OCI-LY7 (cell line): ENCODE data around the gene EFCAB5.

Source experiments
- CTCF ChIP-seq: fragments of 200-600 bp; sonication (generic); conservative IDR thresholded peaks from 2 replicates; pipeline ENCODE4 v1.5.1; 2014; ENCODE audit warnings: mild to moderate bottlenecking, antibody characterized with exemption, low read length, moderate library complexity, mixed read lengths
- EZH2phosphoT487 ChIP-seq: fragments of 200-600 bp; sonication (generic); IDR thresholded peaks from 2 replicates; pipeline ENCODE4 v1.6.1; 2018; ENCODE audit warnings: low read depth, borderline replicate concordance, mild to moderate bottlenecking, mixed run types, antibody characterized with exemption, low read length, moderate library complexity, mixed read lengths

GRCh38 chr17:30082773-30083172, 141.3 kb downstream of the EFCAB5 start:
- TF ChIP-seq CTCF = no peak
- no peak for TF ChIP-seq EZH2phosphoT487
